ENCODE data around the gene SLC44A1.
A peak's percentile ranks its signal among the peaks of the same experiment; 100 is the strongest.

Gene SLC44A1

GRCh38 chr9:105415662-105415980, 171.2 kb downstream of the SLC44A1 start:
- DNase-seq, result no peak
- Histone ChIP-seq H3K9me3 (ENCODE audit: severe bottlenecking) (peaks cover 2% of the 10 kb centered on the region), H3K27me3 (ENCODE audit: insufficient read depth, low read depth, severe bottlenecking) (no peaks in the 10 kb centered on the region), H3K36me3 (no peaks in the 10 kb centered on the region), H3K27ac (no peak overlapping the region), H3K4me3 (ENCODE audit: low read depth, low read length) (no peak overlapping the region)
- TF ChIP-seq CTCF (IDR thresholded peaks at IDR 0.05; ENCODE audit: low read depth, low read length), result no peak

GRCh38 chr9:105416840-105417239, 172.4 kb downstream of the SLC44A1 start:
- H3K36me3 ChIP-seq, result no peaks in the 10 kb centered on the region
- peaks cover 2% of the 10 kb centered on the region for H3K9me3 ChIP-seq (ENCODE audit: severe bottlenecking)
- H3K4me3 ChIP-seq (ENCODE audit: low read depth, low read length), result no peak overlapping the region
- H3K27me3 ChIP-seq (ENCODE audit: insufficient read depth, low read depth, severe bottlenecking), result no peaks in the 10 kb centered on the region
- no peak for TF ChIP-seq CTCF (IDR thresholded peaks at IDR 0.05; ENCODE audit: low read depth, low read length)
- no peak for DNase-seq
- H3K27ac ChIP-seq, result no peak overlapping the region

- Histone ChIP-seq H3K9me3 (ENCODE audit: severe bottlenecking) (peaks cover 2% of the 10 kb centered on the region), H3K27ac (0 out of 2 replicates have a peak overlapping the region, but pooled peaks have one; percentile 21), H3K36me3 (no peaks in the 10 kb centered on the region), H3K4me3 (ENCODE audit: low read depth, low read length) (no peak overlapping the region), H3K27me3 (ENCODE audit: insufficient read depth, low read depth, severe bottlenecking) (no peaks in the 10 kb centered on the region)
- peak; percentile 47 for DNase-seq
- no peak for TF ChIP-seq CTCF (IDR thresholded peaks at IDR 0.05; ENCODE audit: low read depth, low read length)
These were observed 174.4 kb downstream of the SLC44A1 start for GRCh38 chr9:105418588-105419500.

- no peak for TF ChIP-seq CTCF (IDR thresholded peaks at IDR 0.05; ENCODE audit: low read depth, low read length)
- Histone ChIP-seq H3K36me3 (no peaks in the 10 kb centered on the region), H3K4me3 (ENCODE audit: low read depth, low read length) (no peak overlapping the region), H3K9me3 (ENCODE audit: severe bottlenecking) (peaks cover 2% of the 10 kb centered on the region), H3K27me3 (ENCODE audit: insufficient read depth, low read depth, severe bottlenecking) (no peaks in the 10 kb centered on the region), H3K27ac (no peak overlapping the region)
- no peak for DNase-seq
These were observed 175.6 kb downstream of the SLC44A1 start for GRCh38 chr9:105419816-105420597.

GRCh38 chr9:105421154-105421553, 176.7 kb downstream of the SLC44A1 start:
- no peak for TF ChIP-seq CTCF (IDR thresholded peaks at IDR 0.05; ENCODE audit: low read depth, low read length)
- Histone ChIP-seq H3K27ac (no peak overlapping the region), H3K27me3 (ENCODE audit: insufficient read depth, low read depth, severe bottlenecking) (no peaks in the 10 kb centered on the region), H3K9me3 (ENCODE audit: severe bottlenecking) (peaks cover 2% of the 10 kb centered on the region), H3K36me3 (no peaks in the 10 kb centered on the region), H3K4me3 (ENCODE audit: low read depth, low read length) (no peak overlapping the region)
- DNase-seq, result no peak
